Spleen (tissue), 11 donors: ENCODE data around the gene TDRD7. TPM values are rescaled to one million over a fixed set of nuclear protein-coding genes. Genes with fewer than 3 reads are reported as not detected.

Experiments used
- DNase-seq: peaks from one replicate; pipeline ENCODE4 v3.0.0-alpha.2; 2020
- H3K27ac ChIP-seq, 8 donors: fragments of 200-600 bp; sonication (generic) in 7 of 8; 1 replicate in 4 of 8; 2 replicates in 4 of 8; pipeline versions ENCODE4 v1.5.0 to v1.8.0; 2016 to 2021; ENCODE audit warnings: inconsistent platforms in 4 of 8, mild to moderate bottlenecking in 4 of 8, moderate library complexity in 1 of 8
- H3K27me3 ChIP-seq, 7 donors: fragments of 200-600 bp; sonication (generic) in 6 of 7; replicated peaks in 1 of 7; 1 replicate in 4 of 7; 2 replicates in 3 of 7; pipeline versions ENCODE4 v1.5.0 to v1.8.0; 2016 to 2021; ENCODE audit warnings: inconsistent platforms in 3 of 7, mild to moderate bottlenecking in 1 of 7
- H3K36me3 ChIP-seq, 6 donors: fragments of 200-600 bp; sonication (generic) in 5 of 6; 1 replicate in 4 of 6; 2 replicates in 2 of 6; pipeline versions ENCODE4 v1.5.0 to v1.8.0; 2016 to 2021; ENCODE audit warnings: inconsistent platforms in 2 of 6
- H3K4me1 ChIP-seq, 6 donors: fragments of 200-600 bp; sonication (generic) in 5 of 6; 1 replicate in 3 of 6; 2 replicates in 3 of 6; pipeline versions ENCODE4 v1.5.0 to v1.8.0; 2016 to 2021; ENCODE audit warnings: inconsistent platforms in 3 of 6
- H3K4me3 ChIP-seq, 8 donors: fragments of 200-600 bp; sonication (generic) in 7 of 8; 1 replicate in 4 of 8; 2 replicates in 4 of 8; pipeline versions ENCODE4 v1.5.0 to v1.8.0; 2016 to 2021; ENCODE audit warnings: inconsistent platforms in 4 of 8, mild to moderate bottlenecking in 4 of 8, moderate library complexity in 2 of 8
- H3K9me3 ChIP-seq, 8 donors: fragments of 200-600 bp; sonication (generic) in 7 of 8; 1 replicate in 4 of 8; 2 replicates in 4 of 8; pipeline versions ENCODE4 v1.5.0 to v1.8.0; 2016 to 2021; ENCODE audit warnings: inconsistent platforms in 4 of 8
- CTCF ChIP-seq, 11 experiments: fragments of 200-600 bp in 7 of 11; fragments of 450-650 bp in 4 of 11; sonication (generic) in 4 of 11; IDR thresholded peaks in 8 of 11; conservative IDR thresholded peaks in 3 of 11; 1 replicate in 7 of 11; 2 replicates in 4 of 11; pipeline versions ENCODE4 v1.4.0 to v1.8.0; 2016 to 2021; ENCODE audit warnings: antibody characterized with exemption in 11 of 11, inconsistent platforms in 4 of 11, mild to moderate bottlenecking in 1 of 11
- POLR2A ChIP-seq, 3 donors: fragments of 450-650 bp; IDR thresholded peaks; one replicate each; pipeline ENCODE4 v1.5.1; 2017; ENCODE audit warnings: antibody characterized with exemption in 3 of 3, mild to moderate bottlenecking in 1 of 3
- POLR2AphosphoS5 ChIP-seq, 3 donors: sonication (generic); formaldehyde crosslinking; IDR thresholded peaks; one replicate each; pipeline ENCODE4 v1.5.1; 2017; ENCODE audit warnings: antibody characterized with exemption in 3 of 3
- WGBS, 5 donors: extraction: QIAGEN DNeasy Blood & Tissue Kit in 3 of 5; methylation state at CpG; one replicate each; pipeline versions ENCODE4 v1.1.5 to v1.1.7; 2013 to 2018; 5-methylcytosine and 5-hydroxymethylcytosine counted together
- intact Hi-C: fragments of 100-400 bp; cut with DNase I; formaldehyde crosslinking; loops from one replicate; pipeline ENCODE4 v1.15.0; 2023; ENCODE audit warnings: low total_unique reads
- polyA plus RNA-seq, 3 donors: library from polyadenylated mRNA; stranded (reverse); fragments of 200-250 nt; gene quantifications; one replicate each; pipeline ENCODE4 v1.2.1, GENCODE V29; 2013
- total RNA-seq, 7 donors: library from RNA; depleted of rRNA in 3 of 7; stranded (reverse); fragments of >200 nt in 3 of 7; fragmentation: NEBNext Ultra II Directional in 4 of 7; extraction: Animal tissue kit (Norgen Biotek cat#: 25700) in 4 of 7; gene quantifications; one replicate each; pipeline versions ENCODE4 v1.1.0 to v1.2.1, GENCODE V29; 2016 to 2021
- donor health status: healthy with polysubstance abuse.
- donor health status: DM: no; HTN: no; CAD: no; lungs with moderate emphysema.
- donor health status: DM: no; HTN: no; CAD: no.
- donor health status: Bipolar disorder and iron deficiency.
- donor health status: healthy.
- donor health status: DM: no; HTN: no; CAD: no.
- donor health status: DM: yes; HTN: yes; CAD: no.

The TDRD7 gene
- total and polyA plus RNA-seq, 10 donors = 6.4 to 18.7 (median 15.3) TPM

GRCh38 chr9:97527626-97528528, 116.0 kb downstream of the TDRD7 start:
- no peak for TF ChIP-seq POLR2A (IDR thresholded peaks at IDR 0.05)
- no peak for TF ChIP-seq POLR2AphosphoS5 (IDR thresholded peaks at IDR 0.05)
- TF ChIP-seq CTCF (IDR thresholded peaks at IDR 0.05 in 8 of 11, conservative IDR thresholded peaks at IDR 0.05 in 3 of 11) = no peak
- no peak for DNase-seq
- Histone ChIP-seq H3K27ac (no peak overlapping the region), H3K9me3 (no peaks in the 10 kb centered on the region), H3K27me3 (no peaks in the 10 kb centered on the region), H3K4me1 (no peaks in the 10 kb centered on the region), H3K4me3 (no peak overlapping the region), H3K36me3 (no peaks in the 10 kb centered on the region)
- 86 to 92% (median 91%) methylated on average over 17 to 18 of the region's 18 CpGs for WGBS, 5 donors
- intact Hi-C loops = no loop called here

- 89 to 92% (median 91%) methylated on average over 8 of the region's 8 CpGs for WGBS, 5 donors
- H3K9me3 ChIP-seq = no peaks in the 10 kb centered on the region
- no peak overlapping the region for H3K27ac ChIP-seq
- H3K27me3 ChIP-seq = no peaks in the 10 kb centered on the region
- DNase-seq = no peak
- no peaks in the 10 kb centered on the region for H3K36me3 ChIP-seq
- no peaks in the 10 kb centered on the region for H3K4me1 ChIP-seq
- no peak for TF ChIP-seq POLR2AphosphoS5 (IDR thresholded peaks at IDR 0.05)
- no peak for TF ChIP-seq CTCF (IDR thresholded peaks at IDR 0.05 in 8 of 11, conservative IDR thresholded peaks at IDR 0.05 in 3 of 11)
- TF ChIP-seq POLR2A (IDR thresholded peaks at IDR 0.05) = no peak
- H3K4me3 ChIP-seq = no peak overlapping the region
- intact Hi-C loops = no loop called here
Observed at GRCh38 chr9:97528529-97529230, 116.8 kb downstream of the TDRD7 start.

GRCh38 chr9:97529363-97530076, 117.6 kb downstream of the TDRD7 start:
- intact Hi-C loops = no loop called here
- 55 to 75% (median 66%) methylated on average over 11 of the region's 11 CpGs for WGBS, 5 donors
- no peaks in the 10 kb centered on the region for H3K36me3 ChIP-seq
- DNase-seq = no peak
- H3K9me3 ChIP-seq = peaks cover 0 to 6% (median 0%) of the 10 kb centered on the region in 8 donors
- H3K27ac ChIP-seq = no peak overlapping the region
- no peaks in the 10 kb centered on the region for H3K4me1 ChIP-seq
- TF ChIP-seq POLR2A (IDR thresholded peaks at IDR 0.05) (no peak), POLR2AphosphoS5 (IDR thresholded peaks at IDR 0.05) (no peak), CTCF (IDR thresholded peaks at IDR 0.05 in 8 of 11, conservative IDR thresholded peaks at IDR 0.05 in 3 of 11) (no peak)
- no peak overlapping the region for H3K4me3 ChIP-seq
- H3K27me3 ChIP-seq = no peaks in the 10 kb centered on the region
